Right atrium auricular region (tissue), 2 donors: ENCODE measurements around the gene ACOT8. TPM values are rescaled to one million over a fixed set of nuclear protein-coding genes. Genes with fewer than 3 reads are reported as not detected.

Experiments
- DNase-seq: peaks from one replicate; pipeline ENCODE4 v3.0.0-alpha.2; 2019; ENCODE audit warnings: low spot score
- H3K27ac ChIP-seq, 2 donors: fragments of 200-600 bp; sonication (generic); 1 replicate in 1 of 2; 2 replicates in 1 of 2; pipeline ENCODE4 v1.5.1; 2016 to 2019
- H3K27me3 ChIP-seq, 2 donors: fragments of 200-600 bp; sonication (generic); one replicate each; pipeline versions ENCODE4 v1.5.1 to v1.6.0; 2017 to 2019
- H3K36me3 ChIP-seq: fragments of 200-600 bp; sonication (generic); one replicate; pipeline ENCODE4 v1.5.1; 2016
- H3K4me1 ChIP-seq, 2 donors: fragments of 200-600 bp; sonication (generic); one replicate each; pipeline versions ENCODE4 v1.5.1 to v1.6.0; 2017 to 2019
- H3K4me3 ChIP-seq, 2 donors: fragments of 200-600 bp; sonication (generic); 1 replicate in 1 of 2; 2 replicates in 1 of 2; pipeline ENCODE4 v1.5.1; 2017 to 2019; ENCODE audit warnings: mild to moderate bottlenecking in 1 of 2, moderate library complexity in 1 of 2
- H3K9me3 ChIP-seq, 2 donors: fragments of 200-600 bp; sonication (generic); one replicate each; pipeline ENCODE4 v1.5.1; 2019
- total RNA-seq, 2 donors: library from RNA; depleted of rRNA; stranded (reverse); fragments of >200 nt; gene quantifications; one replicate each; pipeline ENCODE4 v1.1.0, GENCODE V29; 2016
- TF ChIP-seq, protein P1 (sequence below), 2 donors: fragments of 200-600 bp; sonication (generic); IDR thresholded peaks; one replicate each; pipeline ENCODE4 v1.5.1; 2019; ENCODE audit warnings: antibody characterized with exemption in 2 of 2

ACOT8 gene
- total RNA-seq, 2 donors from 2014 or later: 39.9 to 40.9 TPM

DNA sequence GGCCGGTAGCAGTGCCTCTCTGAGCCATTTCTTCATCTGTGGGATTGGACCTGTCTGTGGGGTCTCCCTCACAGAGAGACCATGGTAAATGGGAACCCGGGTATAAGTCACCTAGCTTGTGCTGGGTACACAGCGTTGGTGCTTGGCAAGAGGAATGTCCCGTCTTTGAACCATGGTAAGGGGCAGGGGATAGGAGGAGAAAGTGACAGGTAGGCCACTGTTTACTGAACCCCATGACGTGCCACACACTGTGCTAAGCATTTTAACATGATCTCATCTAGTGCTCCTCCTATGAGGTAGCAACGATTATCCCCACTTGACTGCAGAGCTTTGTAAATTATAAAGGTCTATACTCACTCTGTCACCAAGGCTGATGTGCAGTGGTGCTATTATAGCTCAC, 29.5 kb downstream of the ACOT8 start:
- H3K4me1 ChIP-seq: peaks cover 0 to 46% of the 10 kb centered on the region in 2 donors
- DNase-seq: no peak
- H3K36me3 ChIP-seq: no peaks in the 10 kb centered on the region
- H3K9me3 ChIP-seq: no peaks in the 10 kb centered on the region
- H3K27ac ChIP-seq: peak overlapping the region in 1 of 2 donors; percentile 13
- H3K4me3 ChIP-seq: no peak overlapping the region
- TF ChIP-seq, protein P1, sequence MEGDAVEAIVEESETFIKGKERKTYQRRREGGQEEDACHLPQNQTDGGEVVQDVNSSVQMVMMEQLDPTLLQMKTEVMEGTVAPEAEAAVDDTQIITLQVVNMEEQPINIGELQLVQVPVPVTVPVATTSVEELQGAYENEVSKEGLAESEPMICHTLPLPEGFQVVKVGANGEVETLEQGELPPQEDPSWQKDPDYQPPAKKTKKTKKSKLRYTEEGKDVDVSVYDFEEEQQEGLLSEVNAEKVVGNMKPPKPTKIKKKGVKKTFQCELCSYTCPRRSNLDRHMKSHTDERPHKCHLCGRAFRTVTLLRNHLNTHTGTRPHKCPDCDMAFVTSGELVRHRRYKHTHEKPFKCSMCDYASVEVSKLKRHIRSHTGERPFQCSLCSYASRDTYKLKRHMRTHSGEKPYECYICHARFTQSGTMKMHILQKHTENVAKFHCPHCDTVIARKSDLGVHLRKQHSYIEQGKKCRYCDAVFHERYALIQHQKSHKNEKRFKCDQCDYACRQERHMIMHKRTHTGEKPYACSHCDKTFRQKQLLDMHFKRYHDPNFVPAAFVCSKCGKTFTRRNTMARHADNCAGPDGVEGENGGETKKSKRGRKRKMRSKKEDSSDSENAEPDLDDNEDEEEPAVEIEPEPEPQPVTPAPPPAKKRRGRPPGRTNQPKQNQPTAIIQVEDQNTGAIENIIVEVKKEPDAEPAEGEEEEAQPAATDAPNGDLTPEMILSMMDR (IDR thresholded peaks at IDR 0.05): no peak
- no peaks in the 10 kb centered on the region for H3K27me3 ChIP-seq

DNA sequence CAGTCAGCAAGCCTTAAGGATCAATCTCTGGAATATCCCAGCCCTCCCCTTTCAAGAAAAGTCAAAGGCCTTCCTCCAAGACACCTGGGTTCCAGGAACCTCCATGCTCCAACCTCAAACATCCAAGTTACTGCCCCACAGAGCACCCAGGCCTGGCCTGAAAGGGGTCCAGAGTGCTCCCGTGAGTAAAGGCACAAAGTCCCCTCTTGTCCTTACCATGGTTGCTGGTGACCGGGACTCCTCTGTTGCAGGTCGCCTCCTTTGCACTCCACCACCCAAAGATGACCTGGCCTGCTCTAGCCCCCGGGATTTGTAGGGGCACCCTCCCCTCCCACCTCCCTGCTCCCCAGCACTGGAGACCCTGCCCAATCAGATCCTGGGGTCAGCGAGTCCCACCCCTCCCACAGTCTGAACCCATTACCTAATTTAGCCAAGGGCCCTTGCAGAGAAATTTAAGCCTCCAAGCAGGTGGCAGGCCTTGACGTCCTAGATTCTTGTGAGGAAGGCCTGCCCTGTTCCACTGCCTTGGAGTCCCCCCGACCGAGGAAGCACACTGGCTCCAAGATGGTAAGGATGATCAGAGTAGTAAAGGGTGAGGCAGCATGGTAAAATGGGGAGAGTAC, 30.1 kb downstream of the ACOT8 start, which contains the start of gene TNNC2:
TSS of gene TNNC2 (minus strand) at position 283 of the 623 bp plus-strand sequence. CDS start at position 219, 64 bp downstream.
- H3K36me3 ChIP-seq: no peaks in the 10 kb centered on the region

DNA sequence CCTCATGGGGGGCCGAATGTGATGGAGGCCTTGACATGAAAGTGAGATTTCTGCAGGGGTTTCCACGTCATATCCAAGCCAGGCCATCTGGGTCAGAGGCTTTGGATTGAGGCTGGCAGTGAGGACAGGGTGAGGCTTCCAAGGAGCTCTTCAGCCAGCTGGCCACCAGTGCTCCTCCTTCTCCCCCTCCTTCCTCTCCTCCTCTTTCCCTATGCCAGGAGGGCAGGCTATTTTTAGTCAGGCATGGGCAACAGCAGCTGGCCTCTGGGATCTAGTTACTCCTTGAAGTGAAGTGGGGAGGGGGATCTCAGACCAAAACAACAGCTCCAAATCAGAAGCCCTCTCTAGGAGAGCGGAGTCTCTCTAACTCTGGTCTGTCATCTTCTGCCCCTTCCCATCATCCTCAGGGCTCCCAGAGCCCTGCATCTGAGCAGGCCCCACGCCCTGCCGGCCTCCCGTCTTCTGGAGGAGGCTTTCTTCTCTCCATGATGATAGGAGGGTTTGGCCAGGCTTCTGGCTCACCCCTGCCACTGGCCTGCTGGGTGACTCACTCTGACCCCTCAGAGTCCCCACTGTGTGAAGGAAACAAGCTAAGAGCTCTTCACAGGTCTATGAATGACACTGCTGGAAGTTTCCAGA, 30.7 kb downstream of the ACOT8 start:
- H3K27me3 ChIP-seq: no peaks in the 10 kb centered on the region
- H3K4me3 ChIP-seq: no peak overlapping the region
- H3K36me3 ChIP-seq: no peaks in the 10 kb centered on the region
- no peaks in the 10 kb centered on the region for H3K9me3 ChIP-seq
- peaks cover 0 to 46% of the 10 kb centered on the region in 2 donors for H3K4me1 ChIP-seq
- TF ChIP-seq, protein P1 (IDR thresholded peaks at IDR 0.05): no peak
- no peak for DNase-seq
- peak overlapping the region; percentile 62 to 65 for H3K27ac ChIP-seq

More for the DNA sequence above, 30.1 kb downstream of the ACOT8 start, which contains the start of gene TNNC2:
- TF ChIP-seq, protein P1 (IDR thresholded peaks at IDR 0.05): no peak
- no peaks in the 10 kb centered on the region for H3K9me3 ChIP-seq
- DNase-seq: no peak
- peaks cover 0 to 46% of the 10 kb centered on the region in 2 donors for H3K4me1 ChIP-seq
- peak within 1 kb of the TSS; percentile 62 to 73 for H3K27ac ChIP-seq
- H3K27me3 ChIP-seq: no peaks in the 10 kb centered on the region
- H3K4me3 ChIP-seq: no peak within 1 kb of the TSS

DNA sequence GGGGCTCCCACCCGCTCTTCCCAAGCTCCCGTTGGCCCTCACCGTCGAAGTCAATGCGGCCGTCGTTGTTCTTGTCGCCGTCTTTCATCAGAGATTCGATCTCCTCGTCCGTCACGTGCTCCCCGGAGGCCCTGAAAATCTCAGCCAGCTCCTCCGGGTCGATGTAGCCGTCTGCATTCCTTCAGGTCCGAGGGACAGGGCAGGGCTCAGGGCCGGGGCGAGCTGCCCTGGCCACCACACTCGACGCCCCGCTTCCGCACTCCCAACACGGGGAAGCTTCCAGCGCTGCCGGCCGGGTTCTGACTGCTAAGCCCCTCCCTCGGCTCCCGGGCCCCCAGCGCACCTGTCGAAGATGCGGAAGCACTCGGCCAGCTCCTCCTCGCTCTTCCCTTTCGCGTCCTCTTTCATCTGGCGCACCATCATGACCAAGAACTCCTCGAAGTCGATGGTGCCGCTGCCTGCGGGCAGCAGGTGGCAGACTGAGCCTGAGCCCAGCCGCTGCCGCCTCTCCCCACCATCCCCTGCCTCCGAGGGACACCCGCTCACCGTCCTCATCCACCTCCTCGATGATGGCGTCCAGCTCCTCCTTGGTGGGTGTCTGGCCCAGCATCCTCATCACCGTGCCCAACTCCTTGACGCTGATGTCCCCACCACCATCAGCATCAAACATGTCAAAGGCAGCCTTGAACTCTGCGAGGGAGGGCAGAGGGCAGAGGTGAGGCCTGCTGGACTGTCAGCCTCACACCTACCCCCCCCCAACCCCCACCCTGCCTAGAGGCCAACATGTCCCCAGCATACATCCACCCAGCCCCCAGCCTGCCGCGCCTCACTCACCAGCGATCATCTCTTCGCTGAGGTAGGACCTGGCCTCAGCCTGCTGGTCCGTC, 33.0 kb downstream of the ACOT8 start:
- Histone ChIP-seq H3K27ac (no peak overlapping the region), H3K4me3 (peak overlapping the region in 1 of 2 donors; percentile 29), H3K36me3 (no peaks in the 10 kb centered on the region), H3K4me1 (peaks cover 0 to 46% of the 10 kb centered on the region in 2 donors), H3K9me3 (no peaks in the 10 kb centered on the region), H3K27me3 (no peaks in the 10 kb centered on the region)
- no peak for DNase-seq
- TF ChIP-seq, protein P1 (IDR thresholded peaks at IDR 0.05): peak; percentile 12 to 66

DNA sequence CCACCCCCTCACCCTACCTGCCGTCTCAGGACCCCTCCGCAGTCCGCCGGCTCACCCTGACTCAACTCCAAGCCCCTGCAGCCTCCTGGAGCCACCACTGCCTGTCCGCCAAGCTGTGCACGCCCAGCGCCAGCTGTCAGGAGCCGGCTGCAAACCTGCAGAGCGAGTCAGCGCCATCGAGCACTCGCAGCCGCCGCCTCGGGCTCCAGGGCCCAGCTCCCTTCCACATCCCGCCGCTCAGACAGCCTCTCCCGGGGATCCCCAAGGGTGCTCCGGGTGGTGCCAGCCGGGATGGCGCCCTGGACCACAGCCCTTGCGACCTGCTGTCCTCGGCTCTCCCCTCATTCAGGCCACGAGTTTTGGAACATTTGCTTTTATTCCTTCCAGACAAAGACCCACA, 34.3 kb downstream of the ACOT8 start:
- Histone ChIP-seq H3K4me1 (peaks cover 0 to 39% of the 10 kb centered on the region in 2 donors), H3K4me3 (no peak overlapping the region), H3K36me3 (no peaks in the 10 kb centered on the region), H3K9me3 (no peaks in the 10 kb centered on the region), H3K27me3 (no peaks in the 10 kb centered on the region), H3K27ac (no peak overlapping the region)
- TF ChIP-seq, protein P1 (IDR thresholded peaks at IDR 0.05): no peak
- DNase-seq: no peak
